HG03558 (cell line): ENCODE results near the gene INSRR.

Experiments
- ATAC-seq: cut with Tn5 transposase; IDR thresholded peaks from one replicate; pipeline ENCODE4 v1.9.1; 2021; ENCODE audit warnings: moderate number of reproducible peaks; ENCODE audit not compliant: unreplicated experiment; ENCODE audit errors: extremely low read depth

INSRR gene

DNA sequence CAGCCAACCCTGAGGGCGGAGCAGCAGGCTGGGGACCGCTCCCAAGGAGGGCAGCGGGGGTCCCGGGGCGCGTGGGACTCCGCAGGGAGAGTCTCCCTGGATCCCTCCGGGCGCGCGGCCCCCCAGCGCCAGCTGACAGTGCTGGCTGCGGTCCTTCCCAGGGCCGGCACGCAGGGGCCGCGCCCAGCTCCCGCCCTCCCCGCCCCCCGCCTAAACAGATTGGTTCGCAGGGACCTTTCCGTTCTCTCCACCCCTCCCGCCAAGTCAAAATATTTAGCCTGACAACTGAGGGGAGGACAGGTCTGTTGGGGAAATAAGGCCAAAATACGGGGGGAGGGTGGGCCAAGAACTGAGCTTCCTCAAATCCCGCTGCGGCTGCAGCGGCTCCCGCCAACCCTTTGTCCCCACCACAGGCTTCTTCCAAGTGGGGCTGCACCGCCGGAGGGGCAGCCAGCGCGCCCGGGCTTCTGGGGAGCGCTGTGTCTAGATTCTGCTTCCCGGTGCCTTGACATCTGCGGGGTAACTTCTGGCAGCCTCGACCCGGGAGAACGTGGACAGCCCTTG lies at the start of gene INSRR:
INSRR (minus strand) TSS at position 159 of the 564 bp plus-strand sequence. CDS start 496 bp downstream, outside the sequence.
- no peak for ATAC-seq

DNA sequence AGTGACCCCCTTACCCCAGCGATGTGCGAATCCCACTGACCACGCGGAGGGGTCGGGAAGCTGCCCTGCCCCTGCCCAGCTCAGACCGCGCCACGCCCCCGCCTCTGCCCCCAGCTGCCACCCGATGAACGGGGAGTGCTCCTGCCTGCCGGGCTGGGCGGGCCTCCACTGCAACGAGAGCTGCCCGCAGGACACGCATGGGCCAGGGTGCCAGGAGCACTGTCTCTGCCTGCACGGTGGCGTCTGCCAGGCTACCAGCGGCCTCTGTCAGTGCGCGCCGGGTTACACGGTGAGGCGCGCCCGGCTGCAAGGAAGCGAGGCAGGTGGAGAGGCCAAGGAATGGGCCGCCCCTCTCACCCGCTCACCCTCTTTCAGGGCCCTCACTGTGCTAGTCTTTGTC lies 49.6 kb upstream of the INSRR start:
- no peak for ATAC-seq

- ATAC-seq: no peak
Measured at GRCh38 chr1:156906206-156906906, 47.4 kb upstream of the INSRR start.

DNA sequence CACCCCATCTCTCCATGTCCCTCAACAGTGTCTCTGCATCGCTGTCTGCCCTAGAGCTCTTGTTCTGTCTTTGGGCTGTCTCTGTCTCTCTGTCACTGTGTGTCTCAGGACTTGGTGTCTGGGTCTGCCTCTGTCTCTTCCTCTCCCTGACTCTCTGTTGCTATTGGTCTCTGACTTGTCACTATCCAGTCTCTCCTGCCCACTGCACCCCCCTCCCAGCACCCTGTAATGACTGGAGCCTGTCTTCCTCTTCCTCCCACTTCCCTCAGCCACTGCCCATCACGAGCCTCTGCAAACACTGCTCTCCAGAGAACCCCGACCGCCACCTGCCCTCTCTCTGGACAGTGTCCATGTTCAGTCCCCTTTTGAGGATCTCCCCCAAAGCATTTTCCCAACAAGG lies 46.7 kb upstream of the INSRR start:
- ATAC-seq: no peak

DNA sequence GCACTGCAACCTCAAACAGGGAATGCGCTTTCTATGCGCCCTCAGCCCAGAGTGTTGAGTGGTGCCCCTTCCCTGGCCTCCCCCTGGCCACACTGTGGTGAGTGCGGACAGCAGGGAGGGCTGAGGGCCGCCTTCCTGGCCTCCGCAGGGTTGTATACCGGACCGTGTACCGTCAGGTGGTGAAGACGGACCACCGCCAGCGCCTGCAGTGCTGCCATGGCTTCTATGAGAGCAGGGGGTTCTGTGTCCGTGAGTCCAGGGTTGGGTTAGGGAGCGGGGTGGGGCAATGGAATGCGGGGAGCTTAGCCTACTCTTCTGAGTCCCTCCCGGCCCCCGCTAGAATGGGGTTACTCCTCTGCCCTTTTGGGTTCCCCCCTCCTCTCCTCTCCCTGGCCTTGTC lies 46.3 kb upstream of the INSRR start:
- no peak for ATAC-seq

DNA sequence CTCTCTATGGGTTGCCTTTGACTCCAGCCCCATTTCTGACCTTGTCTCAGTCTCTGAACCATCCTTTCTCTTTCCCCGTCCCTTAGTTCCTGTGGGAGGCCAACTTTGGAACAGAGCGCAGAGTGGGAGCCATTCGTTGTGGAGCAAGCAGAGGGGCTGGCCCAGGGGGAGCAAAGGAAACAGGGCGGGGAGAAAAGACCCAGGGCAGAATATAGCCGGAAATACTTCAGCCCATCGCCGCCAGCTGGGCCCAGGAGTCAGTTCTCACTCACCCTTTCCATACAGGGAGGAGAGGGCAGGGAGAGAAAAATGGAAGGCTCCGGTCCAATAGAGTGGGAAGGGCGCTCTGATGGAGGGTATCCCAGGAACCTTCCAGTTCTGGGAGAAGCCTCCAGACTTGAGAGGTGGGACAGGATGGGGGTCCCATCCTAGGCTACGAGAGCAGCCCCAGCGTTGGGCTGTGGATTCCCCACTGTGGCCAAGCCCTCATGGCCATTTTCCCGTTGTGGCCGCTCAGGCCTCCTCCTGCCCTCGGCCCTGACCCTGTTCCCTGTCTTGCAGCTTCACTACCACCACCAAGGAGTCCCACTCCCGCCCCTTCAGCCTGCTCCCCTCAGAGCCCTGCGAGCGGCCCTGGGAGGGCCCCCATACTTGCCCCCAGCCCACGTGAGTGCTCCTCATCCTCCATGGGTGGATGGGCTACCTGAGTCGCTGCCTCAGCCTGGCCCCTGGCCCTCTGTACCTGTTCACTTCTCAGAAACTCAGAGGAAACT lies 45.5 kb upstream of the INSRR start:
- no peak for ATAC-seq

- no peak for ATAC-seq
Measured at GRCh38 chr1:156903328-156904091, 44.6 kb upstream of the INSRR start.

DNA sequence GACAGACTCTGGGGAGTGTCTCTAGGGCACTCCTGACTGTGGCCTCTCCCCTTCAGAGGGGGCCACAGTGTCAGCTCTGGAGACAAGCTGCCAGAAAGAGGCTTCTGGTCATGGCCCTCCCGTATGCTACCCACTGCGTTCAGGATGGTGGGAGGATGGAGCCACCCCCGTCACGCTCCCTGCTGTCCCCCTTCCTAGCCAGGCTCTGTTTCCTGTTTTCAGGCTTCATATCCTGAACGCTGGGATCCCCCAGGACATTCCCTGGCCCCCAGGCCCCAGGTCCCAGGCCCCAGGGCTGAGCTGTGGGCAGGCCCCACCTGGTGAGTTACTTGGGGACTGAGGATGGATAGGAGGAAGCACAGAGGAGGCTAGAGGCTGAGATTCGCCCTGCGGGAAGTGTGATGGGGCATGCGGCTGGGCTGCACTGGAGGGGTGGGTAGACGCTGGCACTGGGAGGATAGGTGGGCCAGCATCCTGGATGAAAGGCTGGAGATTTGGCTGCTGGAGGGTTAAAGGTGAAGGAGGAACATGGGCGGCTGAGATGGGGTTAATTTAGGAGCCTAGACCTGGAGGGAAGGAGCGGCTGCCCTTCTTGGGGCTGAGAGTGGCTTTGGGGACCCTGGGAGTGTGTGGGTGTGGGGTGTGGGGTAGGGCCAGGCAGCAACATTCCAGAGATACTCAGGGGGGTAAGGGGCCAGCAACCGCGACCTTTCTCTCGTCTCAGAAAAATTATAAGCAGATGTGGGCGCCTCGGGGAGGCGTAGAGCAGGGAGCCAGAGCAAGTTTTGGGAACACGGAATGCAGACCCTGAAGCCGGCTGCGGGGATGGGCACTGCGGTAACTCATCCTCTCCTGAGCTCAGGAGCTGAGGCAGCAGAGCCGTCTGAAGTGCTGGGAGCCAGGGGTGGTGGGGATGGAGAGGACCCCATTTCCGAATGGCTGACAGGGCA lies 43.3 kb upstream of the INSRR start:
- no peak for ATAC-seq

DNA sequence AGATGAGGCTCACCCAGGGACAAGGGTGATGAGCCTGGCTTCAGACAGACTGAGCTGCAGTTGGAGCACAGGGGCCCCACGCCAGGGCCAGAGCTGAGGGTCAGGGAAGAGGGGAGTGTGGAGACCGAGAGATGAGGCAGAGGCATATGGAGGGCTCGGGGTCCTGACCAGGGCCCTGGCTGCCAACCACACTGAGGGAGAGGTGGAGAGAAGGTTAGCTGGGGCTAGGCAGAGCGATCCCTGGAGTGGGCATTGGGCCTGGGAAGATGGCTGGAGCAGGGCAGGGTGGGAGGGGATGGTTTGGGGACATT lies 42.6 kb upstream of the INSRR start:
- ATAC-seq: no peak

- no peak for ATAC-seq
Measured at GRCh38 chr1:156900896-156901589, 42.1 kb upstream of the INSRR start.

- ATAC-seq: no peak
Measured at GRCh38 chr1:156899956-156900718, 41.2 kb upstream of the INSRR start.

DNA sequence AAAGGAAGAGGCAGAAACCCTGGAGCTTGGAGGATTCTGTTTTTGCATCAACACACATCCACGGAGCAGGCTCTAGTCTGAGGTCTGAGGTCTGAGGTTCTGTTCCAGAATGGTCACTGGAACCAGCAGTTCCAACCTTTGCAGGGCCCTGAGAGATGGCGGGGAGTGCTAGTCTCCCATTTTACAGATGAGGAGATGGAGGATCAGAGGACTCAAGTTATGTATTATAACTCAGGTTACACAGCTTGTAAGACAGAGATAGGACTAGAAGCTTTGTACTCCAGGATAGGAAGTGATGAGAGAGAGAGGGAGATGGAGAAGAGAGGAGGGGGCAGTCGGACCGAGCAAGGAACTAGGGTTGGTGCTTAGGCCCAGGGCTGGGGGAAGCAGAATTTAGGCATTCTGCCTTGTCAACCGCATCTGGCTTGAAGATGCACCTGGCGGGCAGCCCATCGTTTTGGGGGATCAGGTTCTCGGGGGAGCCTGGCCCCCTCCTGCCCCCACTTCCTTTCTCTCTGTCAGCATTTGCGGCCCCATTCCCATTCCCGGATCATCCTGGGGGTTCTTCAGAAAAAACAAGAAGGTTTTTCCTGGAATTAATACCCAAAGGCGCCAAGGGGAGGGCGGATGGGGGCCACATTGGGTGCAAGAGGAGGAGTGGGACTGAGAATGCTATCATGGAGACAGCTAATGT lies 40.2 kb upstream of the INSRR start:
- ATAC-seq: no peak

DNA sequence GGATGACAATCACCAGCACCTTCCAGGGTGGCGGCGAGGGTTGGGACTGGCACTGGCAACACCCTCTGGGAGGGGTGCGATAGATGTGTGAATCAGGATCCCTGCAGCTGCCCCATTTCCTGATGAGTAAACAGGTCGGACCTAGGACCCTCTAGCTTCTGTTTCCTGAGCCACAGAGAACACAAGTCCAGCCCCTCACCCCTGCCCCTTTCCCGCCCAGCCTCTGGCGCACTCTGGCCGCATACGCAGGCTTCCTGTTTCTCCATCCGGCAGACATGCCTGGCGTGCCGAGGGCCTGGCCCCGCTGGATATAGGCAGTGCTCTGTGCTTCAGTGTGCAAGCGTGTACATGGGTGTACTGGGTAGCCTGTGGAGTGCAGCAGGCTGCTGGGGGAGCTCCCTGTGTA lies 39.2 kb upstream of the INSRR start:
- ATAC-seq: no peak

DNA sequence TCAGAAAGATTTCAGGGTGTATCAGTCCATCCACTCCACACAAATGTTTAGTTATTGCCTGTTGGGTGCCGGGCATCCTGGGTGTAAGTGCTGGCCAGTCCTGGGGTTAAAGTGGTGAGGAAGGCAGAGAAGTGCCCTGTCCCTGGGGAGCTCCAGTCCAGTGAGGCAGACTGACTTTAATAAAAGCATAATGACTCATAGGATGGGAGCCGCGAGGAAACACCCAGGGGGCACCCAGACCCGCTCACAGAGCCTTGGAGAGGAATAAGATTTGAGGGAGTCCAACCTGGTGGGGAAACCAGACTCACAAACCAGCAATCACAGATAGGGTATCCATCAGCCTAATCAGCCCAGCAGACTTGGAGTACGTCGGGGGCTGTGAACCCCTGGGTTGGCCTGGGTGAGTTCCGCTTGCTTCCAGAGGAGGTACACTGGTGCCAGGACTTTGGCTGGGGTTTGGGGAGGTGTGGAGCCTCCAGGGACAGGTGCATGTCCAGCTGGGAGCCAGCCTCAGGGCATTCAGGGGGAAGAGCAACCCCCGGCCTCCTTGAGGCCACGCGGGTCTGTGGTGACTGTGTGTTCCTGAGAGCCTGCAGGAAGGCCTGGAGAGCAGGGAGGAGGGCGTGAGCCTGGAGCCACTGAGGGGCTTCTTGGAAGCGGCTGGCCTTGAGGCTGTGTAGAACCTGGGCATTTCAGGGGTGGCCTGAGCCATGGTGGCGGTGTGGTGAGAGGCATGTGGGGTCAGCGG lies 38.3 kb upstream of the INSRR start:
- no peak for ATAC-seq

DNA sequence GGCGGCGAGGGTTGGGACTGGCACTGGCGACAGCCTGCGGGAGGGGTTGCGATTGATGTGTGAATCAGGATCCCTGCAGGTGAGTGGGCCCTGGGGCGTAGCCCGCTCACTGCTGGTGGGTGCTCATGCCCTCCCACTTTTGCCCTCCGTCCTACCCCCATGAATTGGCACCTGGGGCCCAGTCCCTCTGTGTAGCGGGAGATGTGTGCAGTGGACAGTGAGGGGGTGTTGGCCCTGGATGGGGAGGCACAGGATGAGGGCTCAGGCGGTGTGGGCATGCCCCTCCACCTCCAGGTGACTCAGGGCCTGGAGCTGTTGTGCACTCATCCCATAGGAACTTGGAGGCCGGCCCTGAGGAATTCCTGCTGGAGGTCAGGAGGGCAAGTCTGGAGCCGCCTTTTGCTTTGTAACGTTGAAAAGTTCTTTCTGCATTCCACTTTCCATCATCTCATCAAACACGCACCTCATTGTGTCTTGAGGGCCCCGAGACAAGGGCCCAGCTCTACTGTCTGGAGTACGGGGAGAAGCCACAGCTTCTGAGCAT lies 37.6 kb upstream of the INSRR start:
- no peak for ATAC-seq

DNA sequence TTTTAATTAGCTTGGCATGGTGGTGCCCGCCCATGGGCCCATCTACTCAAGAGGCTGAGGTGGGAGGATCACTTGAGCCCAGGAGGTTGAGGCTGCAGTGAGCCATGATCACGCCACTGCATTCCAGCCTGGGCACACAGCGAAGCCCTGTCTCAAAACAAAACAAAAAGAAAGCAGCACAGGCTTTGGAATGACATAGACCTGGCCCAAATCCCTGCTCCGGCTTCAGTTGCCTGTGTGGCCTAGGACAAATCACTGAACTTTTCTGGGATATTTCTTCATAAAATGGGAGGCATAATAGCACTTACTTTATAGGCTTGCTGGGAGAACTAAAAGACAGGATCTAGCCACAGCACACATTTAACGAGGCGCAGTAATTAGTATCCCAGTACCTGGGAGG lies 37.0 kb upstream of the INSRR start:
- no peak for ATAC-seq

GRCh38 chr1:156895455-156895812 lies 36.5 kb upstream of the INSRR start:
- ATAC-seq: no peak
